WTC11 (cell line): ENCODE results near the gene AHNAK. TPM values are rescaled to one million over a fixed set of nuclear protein-coding genes. Genes with fewer than 3 reads are reported as not detected.

ENCODE experiments used
- ATAC-seq: fragments of 200-7000 bp; cut with Tn5 transposase; 2 replicates; pipeline ENCODE4 v1.10.0; 2021; ENCODE audit warnings: mild to moderate bottlenecking, moderate library complexity
- CTCF ChIA-PET: fragments of 300-600 bp; sonication (Branson Sonifier 250); formaldehyde crosslinking; loops from one replicate; lab custom pipeline; 2021; ENCODE audit warnings: antibody characterized with exemption; lab: Charles Lee
- POLR2A ChIA-PET: fragments of 350-600 bp; sonication (Branson Sonifier 250); formaldehyde crosslinking; loops from one replicate; lab custom pipeline; 2021; ENCODE audit warnings: antibody characterized with exemption; lab: Charles Lee
- DNase-seq: peaks from one replicate; pipeline ENCODE4 v3.0.0; 2021; ENCODE audit warnings: low spot score
- H3K27ac Mint-ChIP-seq: 2 replicates; pipeline ENCODE4 v1.8.0; 2021; ENCODE audit warnings: mixed read lengths
- H3K27me3 Mint-ChIP-seq: 2 replicates; pipeline ENCODE4 v1.8.0; 2021; ENCODE audit warnings: low read depth, mild to moderate bottlenecking, moderate library complexity, mixed read lengths
- H3K36me3 Mint-ChIP-seq: 2 replicates; pipeline ENCODE4 v1.8.0; 2021; ENCODE audit warnings: mixed read lengths
- H3K4me1 Mint-ChIP-seq: 2 replicates; pipeline ENCODE4 v1.8.0; 2022; ENCODE audit warnings: mixed read lengths
- H3K4me3 Mint-ChIP-seq: 2 replicates; pipeline ENCODE4 v1.8.0; 2021; ENCODE audit warnings: mild to moderate bottlenecking, moderate library complexity, mixed read lengths
- H3K9me3 Mint-ChIP-seq: 2 replicates; pipeline ENCODE4 v1.8.0; 2021; ENCODE audit warnings: mixed read lengths
- ATF2 ChIP-seq: sonication (generic); formaldehyde crosslinking; IDR thresholded peaks from 2 replicates; pipeline ENCODE4 v1.8.1; 2022; ENCODE audit warnings: low read depth, missing genetic modification reagents, borderline replicate concordance
- CREM ChIP-seq: sonication (generic); formaldehyde crosslinking; IDR thresholded peaks from 2 replicates; pipeline ENCODE4 v1.8.1; 2022; ENCODE audit warnings: mild to moderate bottlenecking, missing genetic modification reagents, moderate library complexity
- E2F5 ChIP-seq: sonication (generic); formaldehyde crosslinking; IDR thresholded peaks from 2 replicates; pipeline ENCODE4 v1.8.1; 2022; ENCODE audit warnings: mild to moderate bottlenecking, moderate library complexity, missing genetic modification reagents
- EMX1 ChIP-seq: fragments of 250-450 bp; sonication (Bioruptor Pico); IDR thresholded peaks from 2 replicates; pipeline ENCODE4 v1.8.0; 2021; ENCODE audit warnings: mild to moderate bottlenecking
- ETV6 ChIP-seq: sonication (generic); formaldehyde crosslinking; IDR thresholded peaks from 2 replicates; pipeline ENCODE4 v1.8.1; 2022; ENCODE audit warnings: mild to moderate bottlenecking, missing genetic modification reagents
- FOXK1 ChIP-seq: sonication (generic); formaldehyde crosslinking; IDR thresholded peaks from 2 replicates; pipeline ENCODE4 v1.8.0; 2022; ENCODE audit warnings: mild to moderate bottlenecking, moderate library complexity, missing genetic modification reagents
- GTF2I ChIP-seq: fragments of 250-450 bp; sonication (Bioruptor Pico); conservative IDR thresholded peaks from 2 replicates; pipeline ENCODE4 v1.4.0; 2021; ENCODE audit warnings: mild to moderate bottlenecking
- HMGXB4 ChIP-seq: sonication (generic); formaldehyde crosslinking; IDR thresholded peaks from 2 replicates; pipeline ENCODE4 v1.8.1; 2023; ENCODE audit warnings: mild to moderate bottlenecking, moderate library complexity, missing genetic modification reagents
- MAX ChIP-seq: sonication (generic); formaldehyde crosslinking; IDR thresholded peaks from 2 replicates; pipeline ENCODE4 v1.8.0; 2022; ENCODE audit warnings: mild to moderate bottlenecking, missing genetic modification reagents
- NFE2L1 ChIP-seq: sonication (generic); formaldehyde crosslinking; IDR thresholded peaks from 2 replicates; pipeline ENCODE4 v1.8.1; 2023; ENCODE audit warnings: missing genetic modification reagents
- PRDM15 ChIP-seq: sonication (generic); formaldehyde crosslinking; IDR thresholded peaks from 2 replicates; pipeline ENCODE4 v1.8.0; 2022; ENCODE audit warnings: missing genetic modification reagents
- SMAD4 ChIP-seq: sonication (generic); formaldehyde crosslinking; IDR thresholded peaks from 2 replicates; pipeline ENCODE4 v1.8.0; 2022; ENCODE audit warnings: mild to moderate bottlenecking, missing genetic modification reagents
- SOX15 ChIP-seq: fragments of 250-450 bp; sonication (Bioruptor Pico); IDR thresholded peaks from 2 replicates; pipeline ENCODE4 v1.9.0; 2021; ENCODE audit warnings: mild to moderate bottlenecking
- ZNF423 ChIP-seq: fragments of 250-450 bp; sonication (Bioruptor Pico); IDR thresholded peaks from 2 replicates; pipeline ENCODE4 v2.1.2; 2022; ENCODE audit warnings: mild to moderate bottlenecking, moderate library complexity
- ZNF512 ChIP-seq: sonication (generic); formaldehyde crosslinking; IDR thresholded peaks from 2 replicates; pipeline ENCODE4 v1.8.1; 2022; ENCODE audit warnings: missing genetic modification reagents, borderline replicate concordance
- total RNA-seq: library from RNA; stranded (reverse); gene quantifications from 3 replicates; pipeline ENCODE4 v1.2.3, GENCODE V29; 2021

The AHNAK gene
- total RNA-seq, 1 experiment from 2014 or later = 21.0 TPM

GRCh38 chr11:62461740-62462507 is 84.7 kb downstream of the AHNAK start:
- ChIA-PET POLR2A (no interaction called here), CTCF (interaction anchor here (0.7 to 3.0 kb wide), 3 partner anchors 9 to 81 kb away, joined by 3 to 15 read pairs (median 6); no protein-coding TSS in a partner anchor)
- TF ChIP-seq ETV6 (CRISPR knock-in tag) (no peak), FOXK1 (CRISPR knock-in tag) (no peak), MAX (CRISPR knock-in tag) (no peak), ATF2 (no peak), PRDM15 (no peak), NFE2L1 (no peak), GTF2I (CRISPR knock-in tag) (no peak), HMGXB4 (no peak)
- Mint-ChIP-seq H3K27me3 (no peaks in the 10 kb centered on the region), H3K9me3 (no peaks in the 10 kb centered on the region), H3K4me1 (peaks cover 2% of the 10 kb centered on the region; the same call in 1 of the 2 replicates), H3K36me3 (no peaks in the 10 kb centered on the region), H3K4me3 (no peak overlapping the region), H3K27ac (no peak overlapping the region)
- DNase-seq (no peak), ATAC-seq (no peak)

GRCh38 chr11:62459080-62459479 is 87.5 kb downstream of the AHNAK start:
- ChIA-PET POLR2A (no interaction called here), CTCF (interaction anchor here (1.2 to 11.9 kb wide), 3 partner anchors 34 to 85 kb away, joined by 4 to 85 read pairs (median 19); no protein-coding TSS in a partner anchor)
- Mint-ChIP-seq H3K9me3 (peaks cover 12% of the 10 kb centered on the region), H3K4me3 (no peak overlapping the region), H3K27ac (no peak overlapping the region), H3K4me1 (peaks cover 5% of the 10 kb centered on the region; the same call in 1 of the 2 replicates), H3K27me3 (no peaks in the 10 kb centered on the region), H3K36me3 (no peaks in the 10 kb centered on the region)
- ATAC-seq (no peak), DNase-seq (no peak)
- TF ChIP-seq SMAD4 (no peak), EMX1 (CRISPR knock-in tag) (no peak), ZNF512 (CRISPR knock-in tag) (no peak), MAX (CRISPR knock-in tag) (no peak), SOX15 (CRISPR knock-in tag) (no peak), CREM (CRISPR knock-in tag) (no peak), ZNF423 (CRISPR knock-in tag) (no peak), E2F5 (CRISPR knock-in tag) (no peak)
